ENCODE data around the gene TRA2A.
A peak's percentile ranks its signal among the peaks of the same experiment; 100 is the strongest.

The TRA2A gene

DNA sequence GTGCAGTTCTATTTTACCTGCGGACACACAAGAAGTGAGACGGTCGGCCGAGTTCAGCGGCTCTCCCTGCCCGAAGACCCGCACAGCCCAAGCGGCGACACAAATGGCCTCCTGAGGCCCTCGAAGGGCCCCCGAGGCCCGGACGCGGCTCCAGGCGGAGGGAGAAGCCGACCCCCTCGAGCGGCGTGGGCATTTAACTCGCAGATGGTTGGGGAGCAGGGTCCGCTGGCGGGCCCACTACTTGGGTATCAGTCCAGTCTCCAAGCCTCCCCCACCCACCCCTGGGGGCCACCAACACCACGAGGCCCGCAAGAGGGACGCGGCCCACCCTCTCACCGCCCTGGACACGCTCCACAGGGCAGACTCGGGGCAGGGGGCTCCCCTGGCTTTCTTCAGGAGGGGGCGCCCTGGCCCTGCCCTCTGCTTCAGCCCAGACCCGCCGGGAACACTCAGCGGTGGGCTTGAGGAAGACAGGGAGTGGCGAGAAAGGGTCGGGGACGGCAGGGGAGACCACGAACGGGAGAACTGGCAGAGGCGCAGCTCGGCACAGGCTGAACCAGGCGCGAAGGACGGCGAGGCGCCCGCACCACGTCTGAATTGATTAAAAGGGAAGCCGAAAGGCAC is 63.1 kb downstream of the TRA2A start:
- TF ChIP-seq GATA3 (IDR thresholded peaks at IDR 0.05; ENCODE audit: low read depth, low read length), result no peak
- no peak for TF ChIP-seq GATA2 (IDR thresholded peaks at IDR 0.05; ENCODE audit: low read depth, low read length)

DNA sequence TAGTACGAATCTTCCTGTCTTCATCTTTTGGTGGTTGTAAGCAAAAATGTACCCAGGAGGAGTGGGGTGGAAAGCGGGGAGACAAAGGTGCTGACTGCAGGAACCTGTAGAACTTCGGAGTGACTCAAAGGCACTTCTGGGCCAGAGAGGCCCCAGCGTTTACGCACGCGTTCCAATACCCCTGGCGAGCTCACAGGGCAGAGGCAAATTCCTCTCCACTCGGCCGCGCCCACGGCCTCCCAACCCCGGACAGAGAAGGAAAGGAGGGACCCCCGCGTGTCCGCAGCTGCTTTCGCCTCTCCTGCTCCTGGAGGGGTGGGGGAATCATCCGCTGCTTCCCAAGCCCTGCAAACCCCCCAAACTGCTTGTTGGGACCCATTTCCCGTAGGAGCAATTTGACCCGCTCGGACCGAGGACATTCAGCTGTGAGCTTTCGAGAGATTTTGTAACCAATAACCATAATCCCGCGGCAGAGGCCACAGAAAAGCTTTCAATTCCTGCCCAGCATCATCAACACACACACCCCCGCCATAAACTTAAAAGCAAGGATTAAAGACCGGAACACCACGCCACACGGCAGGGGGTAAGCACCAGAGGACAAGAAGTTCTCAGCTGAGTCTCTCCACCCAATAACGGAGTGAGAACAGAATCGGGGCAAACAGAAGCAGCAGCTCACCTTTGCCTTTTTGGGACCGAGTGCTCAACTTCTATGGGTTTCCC is 63.8 kb downstream of the TRA2A start:
- TF ChIP-seq GATA2 (IDR thresholded peaks at IDR 0.05; ENCODE audit: low read depth, low read length) (no peak), GATA3 (IDR thresholded peaks at IDR 0.05; ENCODE audit: low read depth, low read length) (no peak)

DNA sequence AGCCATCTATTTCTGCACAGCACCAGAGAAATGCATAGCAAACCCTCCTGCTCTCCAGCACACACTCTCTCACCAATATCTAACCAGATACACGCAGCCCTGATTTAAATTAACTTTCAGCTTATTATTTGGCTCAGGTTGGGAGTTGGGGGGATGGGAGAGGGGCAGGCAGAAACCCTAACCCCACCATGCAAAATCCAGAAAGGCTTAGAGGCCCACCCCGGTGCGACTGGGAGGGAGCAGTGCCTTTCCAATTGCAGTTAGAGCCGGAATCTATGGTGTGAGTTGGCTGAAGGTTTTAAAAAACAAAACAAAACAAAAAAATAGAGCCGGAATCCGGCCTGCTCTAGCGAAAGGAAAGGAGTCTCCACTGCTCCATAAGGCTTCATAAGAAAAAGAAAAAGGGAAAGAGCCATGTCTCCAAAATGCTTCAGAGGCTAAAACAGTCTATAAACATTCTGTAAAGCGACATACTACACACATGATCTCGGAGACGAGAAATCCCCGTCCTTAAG is 64.4 kb downstream of the TRA2A start:
- TF ChIP-seq GATA2 (IDR thresholded peaks at IDR 0.05; ENCODE audit: low read depth, low read length) (no peak), GATA3 (IDR thresholded peaks at IDR 0.05; ENCODE audit: low read depth, low read length) (no peak)

DNA sequence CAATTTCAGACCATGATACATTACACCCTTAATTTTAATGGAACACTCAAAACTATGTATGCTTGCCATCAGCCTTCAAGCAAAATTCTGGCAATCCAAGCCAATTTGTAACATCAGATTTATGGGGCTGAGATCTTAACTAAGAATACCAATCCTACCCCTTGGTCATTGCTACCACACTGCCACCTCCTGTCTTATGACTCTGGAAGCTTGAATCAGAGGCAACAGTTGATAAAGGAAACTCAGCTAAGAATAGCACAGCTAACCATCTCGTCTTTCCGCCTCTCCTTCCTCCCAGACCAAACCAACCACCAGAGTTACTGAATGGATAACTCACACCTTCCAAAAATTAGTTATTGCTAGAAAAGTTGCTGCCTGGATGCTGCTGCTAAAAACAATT is 68.9 kb downstream of the TRA2A start:
- TF ChIP-seq GATA3 (IDR thresholded peaks at IDR 0.05; ENCODE audit: low read depth, low read length), result no peak
- peak; percentile 41; the same call in 1 of the 2 replicates for TF ChIP-seq GATA2 (IDR thresholded peaks at IDR 0.05; ENCODE audit: low read depth, low read length)

DNA sequence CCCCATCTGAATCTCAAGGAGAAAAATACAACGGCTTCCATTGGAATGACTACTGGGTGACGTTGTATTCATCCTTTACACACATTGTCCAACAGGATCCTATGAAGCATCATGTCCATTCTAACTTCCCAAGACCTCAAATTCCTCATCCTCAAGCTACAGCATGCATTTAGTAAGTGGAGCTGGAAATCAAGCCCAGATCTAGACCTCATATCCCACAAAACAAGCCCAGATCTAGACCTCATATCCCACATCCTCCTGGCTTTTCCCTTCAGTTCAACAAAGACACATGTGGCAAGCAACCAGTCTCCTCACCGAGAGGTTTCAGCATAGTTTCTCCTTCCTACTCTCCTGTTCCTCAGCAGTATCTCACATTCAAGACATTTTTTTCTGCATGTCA is 73.7 kb downstream of the TRA2A start:
- TF ChIP-seq GATA2 (IDR thresholded peaks at IDR 0.05; ENCODE audit: low read depth, low read length), result no peak
- no peak for TF ChIP-seq GATA3 (IDR thresholded peaks at IDR 0.05; ENCODE audit: low read depth, low read length)

DNA sequence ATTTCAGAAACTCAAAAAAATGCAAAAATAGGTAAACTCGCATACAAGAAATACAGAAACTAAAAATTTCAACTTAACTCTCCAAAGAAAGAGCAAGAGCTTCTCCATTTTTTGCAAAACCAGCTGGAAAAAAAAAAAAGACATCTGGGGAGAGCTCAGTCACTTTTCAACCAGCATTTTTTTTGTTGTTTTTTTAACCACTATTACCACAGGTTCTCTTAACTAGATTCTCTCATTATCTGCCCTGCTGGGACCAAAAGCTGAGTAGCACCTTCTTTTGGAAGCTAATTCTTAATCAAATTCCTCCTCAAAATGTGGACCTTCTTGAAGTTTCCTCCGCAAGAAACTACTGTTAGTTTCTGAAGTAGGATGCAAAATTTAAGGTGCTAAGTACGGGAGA is 75.7 kb downstream of the TRA2A start:
- TF ChIP-seq GATA3 (IDR thresholded peaks at IDR 0.05; ENCODE audit: low read depth, low read length) (no peak), GATA2 (IDR thresholded peaks at IDR 0.05; ENCODE audit: low read depth, low read length) (no peak)

DNA sequence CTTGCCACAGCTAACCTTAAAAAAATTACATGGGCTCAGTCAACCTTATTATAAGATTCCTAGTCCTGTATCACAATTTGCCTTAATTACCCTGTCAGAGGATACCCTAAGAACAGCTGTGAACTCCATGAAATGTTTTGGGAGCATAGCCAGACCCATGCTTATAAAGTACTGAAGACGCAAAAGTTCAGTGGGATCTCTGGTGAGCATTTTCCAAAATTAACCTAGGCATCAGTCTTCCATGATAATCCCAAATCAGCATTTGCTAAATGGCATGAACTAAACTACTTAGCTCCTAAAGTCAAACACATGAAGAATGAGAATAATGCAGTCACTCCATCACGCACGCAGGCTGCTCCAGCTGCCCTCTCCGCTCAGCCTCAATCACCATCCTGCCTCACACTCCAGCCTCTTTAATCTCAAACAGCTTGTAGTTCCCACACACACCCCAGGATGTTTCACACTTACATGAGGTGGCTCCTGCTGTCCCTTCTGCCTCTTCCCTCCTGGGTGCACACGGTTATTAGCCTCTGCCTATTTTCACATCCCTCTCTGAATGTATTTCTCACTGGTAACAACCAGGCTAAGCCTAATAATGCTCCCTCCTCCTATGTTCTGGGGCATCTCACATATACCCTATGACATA is 76.8 kb downstream of the TRA2A start:
- no peak for TF ChIP-seq GATA3 (IDR thresholded peaks at IDR 0.05; ENCODE audit: low read depth, low read length)
- no peak for TF ChIP-seq GATA2 (IDR thresholded peaks at IDR 0.05; ENCODE audit: low read depth, low read length)

All from SH-SY5Y (cell line).